Mesenchymal stem cell (in vitro differentiated cells and primary cell): ENCODE results near the gene CASQ1.

Source experiments
- DNase-seq: peaks from one replicate; pipeline ENCODE4 v3.0.0-alpha.2; 2013
- H2AFZ ChIP-seq: one replicate; pipeline ENCODE4 v1.6.1; 2013; ENCODE audit warnings: low read depth, mild to moderate bottlenecking, control low read depth, inconsistent platforms, low read length, moderate library complexity
- H2AK5ac ChIP-seq: 2 replicates; pipeline ENCODE4 v1.6.1; 2013; ENCODE audit warnings: low read length, moderate library complexity, mild to moderate bottlenecking, inconsistent platforms; ENCODE audit not compliant: severe bottlenecking
- H2BK120ac ChIP-seq: one replicate; pipeline ENCODE4 v1.6.1; 2013; ENCODE audit warnings: low read depth, mild to moderate bottlenecking, inconsistent platforms, low read length, moderate library complexity
- H2BK12ac ChIP-seq, 2 experiments: one replicate each; pipeline ENCODE4 v1.6.1; 2013; ENCODE audit warnings: inconsistent platforms in 2 of 2, low read length in 2 of 2, mild to moderate bottlenecking in 2 of 2, moderate library complexity in 2 of 2, control low read depth in 1 of 2
- H2BK15ac ChIP-seq: one replicate; pipeline ENCODE4 v1.6.1; 2013; ENCODE audit warnings: mild to moderate bottlenecking, low read depth, inconsistent platforms; ENCODE audit not compliant: poor library complexity, severe bottlenecking
- H2BK5ac ChIP-seq: 2 replicates; pipeline ENCODE4 v1.6.1; 2013; ENCODE audit warnings: low read depth, mild to moderate bottlenecking, low read length, control low read depth, inconsistent platforms; ENCODE audit not compliant: poor library complexity, severe bottlenecking
- H3K14ac ChIP-seq, 2 experiments: one replicate each; pipeline ENCODE4 v1.6.1; 2013; ENCODE audit warnings: inconsistent platforms in 2 of 2, low read length in 2 of 2, control low read depth in 1 of 2, mild to moderate bottlenecking in 1 of 2, moderate library complexity in 1 of 2
- H3K18ac ChIP-seq, 2 experiments: one replicate each; pipeline ENCODE4 v1.6.1; 2013; ENCODE audit warnings: inconsistent platforms in 2 of 2, low read length in 2 of 2, control low read depth in 1 of 2, low read depth in 1 of 2, mild to moderate bottlenecking in 1 of 2
- H3K23ac ChIP-seq, 2 experiments: one replicate each; pipeline ENCODE4 v1.6.1; 2013; ENCODE audit warnings: inconsistent platforms in 2 of 2, low read length in 2 of 2, mild to moderate bottlenecking in 2 of 2, moderate library complexity in 2 of 2, control low read depth in 1 of 2
- H3K27ac ChIP-seq: 2 replicates; pipeline ENCODE4 v1.5.1; 2013; ENCODE audit warnings: mild to moderate bottlenecking, moderate library complexity, low read length, control low read depth, inconsistent platforms; ENCODE audit not compliant: poor library complexity, severe bottlenecking
- H3K27me3 ChIP-seq, 2 experiments: 2 replicates each; pipeline versions ENCODE4 v1.6.1 to v1.7.0; 2013; ENCODE audit warnings: low read length in 2 of 2, mild to moderate bottlenecking in 2 of 2, moderate library complexity in 2 of 2, control low read depth in 1 of 2, inconsistent platforms in 1 of 2; ENCODE audit not compliant: control insufficient read depth in 1 of 2, insufficient read depth in 1 of 2
- H3K36me3 ChIP-seq, 2 experiments: 2 replicates each; pipeline versions ENCODE4 v1.6.1 to v1.7.0; 2013; ENCODE audit warnings: low read length in 2 of 2, control low read depth in 1 of 2, inconsistent platforms in 1 of 2, low read depth in 1 of 2, mild to moderate bottlenecking in 1 of 2; ENCODE audit not compliant: insufficient read depth in 2 of 2, control insufficient read depth in 1 of 2
- H3K4ac ChIP-seq, 2 experiments: one replicate each; pipeline ENCODE4 v1.6.1; 2013; ENCODE audit warnings: inconsistent platforms in 2 of 2, low read length in 2 of 2, mild to moderate bottlenecking in 2 of 2, moderate library complexity in 2 of 2, control low read depth in 1 of 2, low read depth in 1 of 2
- H3K4me1 ChIP-seq: 2 replicates; pipeline ENCODE4 v1.6.1; 2013; ENCODE audit warnings: low read depth, low read length, control low read depth; ENCODE audit not compliant: control insufficient read depth, insufficient read depth
- H3K4me2 ChIP-seq: 2 replicates; pipeline ENCODE4 v1.6.1; 2013; ENCODE audit warnings: low read length, mild to moderate bottlenecking, inconsistent platforms; ENCODE audit not compliant: poor library complexity, severe bottlenecking
- H3K4me3 ChIP-seq, 2 experiments: 2 replicates each; pipeline versions ENCODE4 v1.5.1 to v1.7.0; 2013; ENCODE audit warnings: low read length in 2 of 2, mild to moderate bottlenecking in 2 of 2, control low read depth in 1 of 2, low read depth in 1 of 2; ENCODE audit not compliant: insufficient read depth in 1 of 2
- H3K79me1 ChIP-seq: replicated peaks from 2 replicates; pipeline ENCODE4 v1.6.1; 2013; ENCODE audit warnings: mild to moderate bottlenecking, control low read depth, low read length, inconsistent platforms; ENCODE audit not compliant: poor library complexity, severe bottlenecking
- H3K9ac ChIP-seq: 2 replicates; pipeline ENCODE4 v1.7.0; 2013; ENCODE audit warnings: mild to moderate bottlenecking, low read length, moderate library complexity
- H3K9me3 ChIP-seq: 2 replicates; pipeline ENCODE4 v1.7.0; 2013; ENCODE audit warnings: mild to moderate bottlenecking, low read length; ENCODE audit not compliant: control insufficient read depth
- H4K8ac ChIP-seq: one replicate; pipeline ENCODE4 v1.6.1; 2013; ENCODE audit warnings: inconsistent platforms, mild to moderate bottlenecking, low read length, moderate library complexity
- H4K91ac ChIP-seq: one replicate; pipeline ENCODE4 v1.6.1; 2013; ENCODE audit warnings: mild to moderate bottlenecking, low read length, inconsistent platforms
- WGBS: methylation state at CpG from one replicate; pipeline ENCODE4 v1.1.7; 2013; ENCODE audit warnings: mixed read lengths; 5-methylcytosine and 5-hydroxymethylcytosine counted together

Gene CASQ1

DNA sequence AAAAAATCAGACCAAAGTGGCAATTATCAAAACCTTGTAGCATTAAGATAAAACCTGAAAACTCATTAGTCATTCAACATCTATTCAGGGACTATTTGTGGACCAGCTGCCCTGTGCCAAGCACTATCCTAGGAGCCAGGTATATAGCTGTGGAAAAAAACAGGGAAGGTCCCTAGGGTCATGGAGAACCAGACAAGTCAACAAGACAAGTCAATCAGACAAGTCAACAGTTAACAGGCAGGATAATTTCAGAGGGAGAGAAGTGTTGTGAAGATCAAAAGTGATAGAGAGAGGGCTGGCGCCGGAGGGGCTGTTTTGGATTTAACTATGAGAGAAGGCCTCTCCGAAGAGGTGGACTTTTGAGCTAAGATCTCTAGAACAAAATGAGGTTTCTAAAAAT, 42.3 kb upstream of the CASQ1 start:
- DNase-seq: no peak
- no peak overlapping the region for H3K18ac ChIP-seq
- no peak overlapping the region for H2BK5ac ChIP-seq
- H2BK15ac ChIP-seq: no peak overlapping the region
- H3K27me3 ChIP-seq: peaks cover 3 to 7% of the 10 kb centered on the region in 2 experiments
- no peak overlapping the region for H2BK12ac ChIP-seq
- no peak overlapping the region for H3K23ac ChIP-seq
- H3K79me1 ChIP-seq: no peaks in the 10 kb centered on the region
- no peak overlapping the region for H3K4ac ChIP-seq
- no peaks in the 10 kb centered on the region for H3K36me3 ChIP-seq
- H3K14ac ChIP-seq: no peak overlapping the region
- H4K91ac ChIP-seq: no peak overlapping the region
- no peak overlapping the region for H2AK5ac ChIP-seq
- H3K9me3 ChIP-seq: no peaks in the 10 kb centered on the region
- 98% methylated on average over 2 of the region's 3 CpGs for WGBS
- no peak overlapping the region for H2AFZ ChIP-seq
- no peak overlapping the region for H3K4me3 ChIP-seq
- no peaks in the 10 kb centered on the region for H3K4me1 ChIP-seq
- H4K8ac ChIP-seq: no peak overlapping the region
- no peak overlapping the region for H3K27ac ChIP-seq
- H3K4me2 ChIP-seq: no peak overlapping the region
- no peak overlapping the region for H2BK120ac ChIP-seq
- no peak overlapping the region for H3K9ac ChIP-seq

DNA sequence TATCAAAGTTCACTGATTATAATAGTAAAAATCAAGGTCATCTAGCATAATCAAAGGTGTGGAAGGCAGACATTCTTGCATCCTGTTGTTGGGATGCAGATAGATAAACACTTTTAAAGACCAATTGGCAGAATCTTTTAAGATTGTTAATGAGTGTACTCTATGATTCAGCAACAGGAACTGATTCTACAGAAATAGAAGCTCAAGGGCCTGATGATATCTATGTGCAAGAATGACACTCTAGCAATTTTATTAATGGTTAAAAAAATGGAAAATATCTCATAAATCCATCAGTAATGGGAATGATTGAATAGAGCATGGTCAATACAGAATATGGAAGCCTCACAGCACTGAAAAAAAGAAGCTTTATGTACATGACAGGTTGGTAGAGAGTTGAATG, 41.1 kb upstream of the CASQ1 start:
- no peak overlapping the region for H2BK5ac ChIP-seq

DNA sequence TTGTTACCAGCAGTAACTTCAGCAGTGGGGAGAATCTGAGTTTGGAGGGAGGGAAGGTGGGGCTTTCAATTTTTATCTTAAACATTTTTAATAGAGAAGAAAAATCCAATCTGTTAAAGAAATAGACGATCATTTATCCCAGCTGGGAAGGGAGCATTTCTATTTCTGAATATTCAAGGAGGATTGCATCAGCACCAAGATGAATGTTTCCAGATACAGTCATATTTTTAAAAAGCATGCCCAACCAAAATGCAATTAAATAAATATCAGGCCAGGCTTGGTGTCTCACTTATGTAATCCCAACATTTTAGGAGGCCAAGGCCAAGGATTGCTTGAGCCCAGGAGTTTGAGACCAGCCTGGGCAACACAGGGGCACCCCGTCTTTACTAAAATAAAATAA, 40.7 kb upstream of the CASQ1 start:
- Histone ChIP-seq H3K79me1 (no peaks in the 10 kb centered on the region), H3K27ac (no peak overlapping the region), H3K14ac (no peak overlapping the region), H2BK15ac (no peak overlapping the region), H3K18ac (no peak overlapping the region), H3K4me2 (no peak overlapping the region), H3K4ac (no peak overlapping the region), H3K4me1 (no peaks in the 10 kb centered on the region), H2BK120ac (no peak overlapping the region), H2BK5ac (no peak overlapping the region), H2AK5ac (no peak overlapping the region), H4K91ac (no peak overlapping the region), H2AFZ (no peak overlapping the region), H4K8ac (no peak overlapping the region), H3K9me3 (no peaks in the 10 kb centered on the region), H3K36me3 (no peaks in the 10 kb centered on the region), H3K4me3 (no peak overlapping the region), H3K9ac (peak overlapping the region; percentile 79), H2BK12ac (no peak overlapping the region), H3K27me3 (peaks cover 4 to 5% of the 10 kb centered on the region in 2 experiments), H3K23ac (no peak overlapping the region)
- WGBS: 94% methylated on average over 2 of the region's 2 CpGs
- no peak for DNase-seq

More for the DNA sequence above, 41.1 kb upstream of the CASQ1 start:
- Histone ChIP-seq H3K79me1 (no peaks in the 10 kb centered on the region), H3K4me3 (no peak overlapping the region), H3K4me1 (no peaks in the 10 kb centered on the region), H2AK5ac (no peak overlapping the region), H3K18ac (no peak overlapping the region), H3K9me3 (no peaks in the 10 kb centered on the region), H3K4ac (no peak overlapping the region), H2BK15ac (no peak overlapping the region), H3K4me2 (no peak overlapping the region), H4K91ac (no peak overlapping the region), H3K36me3 (no peaks in the 10 kb centered on the region), H3K23ac (no peak overlapping the region), H2AFZ (no peak overlapping the region), H3K14ac (no peak overlapping the region), H2BK12ac (no peak overlapping the region), H4K8ac (no peak overlapping the region), H3K27me3 (peaks cover 4 to 5% of the 10 kb centered on the region in 2 experiments), H2BK120ac (no peak overlapping the region), H3K27ac (no peak overlapping the region), H3K9ac (peak overlapping the region; percentile 79)
- no peak for DNase-seq

DNA sequence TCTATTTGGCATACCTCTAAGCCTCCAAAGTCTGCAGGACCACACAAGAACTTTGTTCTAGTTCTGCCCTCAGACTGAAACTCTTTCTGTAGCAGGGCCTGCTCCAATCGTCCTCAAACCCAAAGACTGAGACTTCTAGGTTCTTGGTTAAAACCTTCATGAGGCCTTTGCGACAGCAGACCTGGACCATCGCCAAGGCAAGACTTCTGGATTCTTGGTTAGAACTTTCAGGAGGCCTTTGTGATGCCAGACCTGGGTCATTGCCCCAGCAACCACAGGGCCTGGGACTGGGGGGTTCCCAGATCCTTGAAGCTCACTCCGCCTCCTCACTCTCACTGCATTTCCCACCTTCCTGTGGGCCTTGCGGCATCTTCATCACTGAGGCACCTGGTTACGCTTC, 39.1 kb upstream of the CASQ1 start, which contains the start of gene ATP1A4:
TSS of gene ATP1A4 (plus strand) at position 301 of the 400 bp plus-strand sequence. CDS start 438 bp downstream, outside the sequence.
- Histone ChIP-seq H3K79me1 (no peaks in the 10 kb centered on the region), H3K18ac (no peak within 1 kb of the TSS), H3K4ac (no peak within 1 kb of the TSS), H3K36me3 (no peaks in the 10 kb centered on the region), H2BK5ac (no peak within 1 kb of the TSS), H4K91ac (no peak within 1 kb of the TSS), H3K9ac (no peak within 1 kb of the TSS), H2AFZ (no peak within 1 kb of the TSS), H3K4me3 (no peak within 1 kb of the TSS), H3K27me3 (peaks cover 4 to 5% of the 10 kb centered on the region in 2 experiments), H2BK120ac (no peak within 1 kb of the TSS), H3K23ac (no peak within 1 kb of the TSS), H4K8ac (no peak within 1 kb of the TSS), H3K4me1 (no peaks in the 10 kb centered on the region), H2BK15ac (no peak within 1 kb of the TSS), H3K4me2 (no peak within 1 kb of the TSS), H3K14ac (no peak within 1 kb of the TSS), H2BK12ac (no peak within 1 kb of the TSS), H3K9me3 (no peaks in the 10 kb centered on the region), H3K27ac (no peak within 1 kb of the TSS), H2AK5ac (no peak within 1 kb of the TSS)
- DNase-seq: no peak
- WGBS: 94% methylated on average over 6 of the region's 6 CpGs
